Endothelial cell of umbilical vein (primary cell): ENCODE results near the gene ZIM2. TPM values are rescaled to one million over a fixed set of nuclear protein-coding genes. Genes with fewer than 3 reads are reported as not detected.

Source experiments
- BruUV-seq: library from RNA; stranded (reverse); fragments of 400-500 nt; replicated peaks from 2 replicates; lab custom pipeline; 2021; lab: Mats Ljungman, UMichigan
- CTCF ChIA-PET: fragments of 300-600, 350-600 bp; sonication (Branson Sonifier 250); formaldehyde crosslinking; loops from one replicate; lab custom pipeline; 2021; ENCODE audit warnings: antibody characterized with exemption, inconsistent platforms; lab: Charles Lee
- POLR2A ChIA-PET: fragments of 300-600, 350-600 bp; sonication (Branson Sonifier 250); formaldehyde crosslinking; loops from one replicate; lab custom pipeline; 2021; ENCODE audit warnings: antibody characterized with exemption, inconsistent platforms; lab: Charles Lee
- DNase-seq: peaks from one replicate; pipeline ENCODE4 v3.0.0-alpha.2; 2011; ENCODE audit warnings: low read depth, low spot score
- FAIRE-seq: peaks from 2 replicates; lab custom pipeline; 2011; peaks lifted over from hg19 to GRCh38; lab: Jason Lieb, UNC
- H2AFZ ChIP-seq: 2 replicates; pipeline ENCODE4 v1.6.0; 2012; ENCODE audit warnings: low read depth, low read length, control low read depth, inconsistent platforms
- H3K27ac ChIP-seq: 2 replicates; pipeline ENCODE4 v1.5.1; 2011; ENCODE audit warnings: low read depth, mild to moderate bottlenecking, control low read depth, low read length, moderate library complexity; ENCODE audit not compliant: insufficient read depth
- H3K27me3 ChIP-seq, 2 experiments: 2 replicates each; pipeline versions ENCODE4 v1.6.0 to v1.6.1; 2011; ENCODE audit warnings: low read length in 2 of 2, mixed read lengths in 1 of 2; ENCODE audit not compliant: control insufficient read depth in 2 of 2, insufficient read depth in 2 of 2
- H3K36me3 ChIP-seq, 2 experiments: 2 replicates in 1 of 2; 3 replicates in 1 of 2; pipeline ENCODE4 v1.5.1; 2011; ENCODE audit warnings: low read length in 2 of 2, mild to moderate bottlenecking in 1 of 2, moderate library complexity in 1 of 2; ENCODE audit not compliant: control insufficient read depth in 2 of 2, insufficient read depth in 2 of 2; ENCODE audit errors: extremely low read depth in 1 of 2
- H3K4me1 ChIP-seq: 3 replicates; pipeline ENCODE4 v1.5.1; 2011; ENCODE audit warnings: mild to moderate bottlenecking, low read length; ENCODE audit not compliant: control insufficient read depth, insufficient read depth; ENCODE audit errors: extremely low read depth
- H3K4me2 ChIP-seq: 2 replicates; pipeline ENCODE4 v1.6.1; 2011; ENCODE audit warnings: low read length, control low read depth, mixed read lengths; ENCODE audit not compliant: insufficient read depth
- H3K4me3 ChIP-seq, 3 experiments: fragments of 200-600 bp in 1 of 3; sonication (generic), shearing (Covaris generic) in 1 of 3; replicated peaks in 1 of 3; 2 replicates each; pipeline ENCODE4 v1.5.1; 2011 to 2016; ENCODE audit warnings: control low read depth in 3 of 3, low read length in 3 of 3, mild to moderate bottlenecking in 2 of 3, inconsistent platforms in 1 of 3, low read depth in 1 of 3, moderate library complexity in 1 of 3; ENCODE audit not compliant: insufficient read depth in 1 of 3
- H3K79me2 ChIP-seq: 2 replicates; pipeline ENCODE4 v1.6.0; 2012; ENCODE audit warnings: low read length, inconsistent platforms; ENCODE audit not compliant: control insufficient read depth, insufficient read depth
- H3K9ac ChIP-seq: replicated peaks from 2 replicates; pipeline ENCODE3; 2011; ENCODE audit warnings: low read length, control low read depth; ENCODE audit not compliant: insufficient read depth; ENCODE audit errors: extremely low read depth
- H3K9me1 ChIP-seq: replicated peaks from 3 replicates; pipeline ENCODE4 v1.6.0; 2011; ENCODE audit warnings: mild to moderate bottlenecking, low read length; ENCODE audit not compliant: control insufficient read depth, insufficient read depth; ENCODE audit errors: extremely low read depth
- H3K9me3 ChIP-seq: replicated peaks from 2 replicates; pipeline ENCODE4 v1.5.1; 2012; ENCODE audit warnings: low read length, inconsistent platforms; ENCODE audit not compliant: control insufficient read depth, insufficient read depth
- H4K20me1 ChIP-seq: replicated peaks from 2 replicates; pipeline ENCODE3; 2011; ENCODE audit warnings: mild to moderate bottlenecking, low read length; ENCODE audit not compliant: control insufficient read depth, insufficient read depth; ENCODE audit errors: extremely low read depth
- GATA2 ChIP-seq: IDR thresholded peaks from 2 replicates; pipeline ENCODE4 v1.7.0; 2011; ENCODE audit warnings: low read depth, mild to moderate bottlenecking, moderate library complexity, mixed read lengths, low read length; ENCODE audit not compliant: insufficient read length, insufficient read depth
- MYC ChIP-seq: IDR thresholded peaks from one replicate; pipeline ENCODE4 v1.6.1; 2011; ENCODE audit warnings: mild to moderate bottlenecking, low read depth, low read length
- POLR2A ChIP-seq: IDR thresholded peaks from 2 replicates; pipeline ENCODE4 v1.6.1; 2012; ENCODE audit warnings: low read depth, mild to moderate bottlenecking, control low read depth, low read length
- POLR2AphosphoS5 ChIP-seq: IDR thresholded peaks from 2 replicates; pipeline ENCODE4 v1.6.1; 2012; ENCODE audit warnings: low read depth, mild to moderate bottlenecking, control low read depth, low read length, moderate library complexity; ENCODE audit not compliant: insufficient read depth
- dilution Hi-C: fragments of 300-500 bp; cut with MboI; formaldehyde crosslinking; loops from one replicate; pipeline ENCODE4 v1.15.0; 2019; ENCODE audit warnings: low sequenced_read_pairs; ENCODE audit not compliant: extremely low pct_ligation_motif_present
- intact Hi-C: fragments of 100-400 bp; cut with micrococcal nuclease; formaldehyde crosslinking; loops from one replicate; pipeline ENCODE4 v1.10.0; 2022
- polyA plus RNA-seq, 4 experiments: library from polyadenylated mRNA; depleted of rRNA in 3 of 4; stranded (reverse) in 3 of 4; unstranded in 1 of 4; fragments of >200 nt; gene quantifications; 2 replicates each; pipeline versions ENCODE4 v1.2.1 to v1.2.3, GENCODE V29; 2011 to 2012; ENCODE audit warnings: missing spikeins in 1 of 4
- total RNA-seq: library from RNA; stranded (reverse); gene quantifications from 2 replicates; pipeline ENCODE4 v1.2.3, GENCODE V29; 2021
- TF ChIP-seq, protein P1 (sequence below), 2 donors: IDR thresholded peaks; 1 replicate in 1 of 2; 2 replicates in 1 of 2; pipeline ENCODE4 v1.5.1; 2011; ENCODE audit warnings: low read length in 2 of 2, mild to moderate bottlenecking in 2 of 2, moderate library complexity in 2 of 2, control low read depth in 1 of 2, inconsistent platforms in 1 of 2, low read depth in 1 of 2; ENCODE audit not compliant: insufficient read depth in 1 of 2; ENCODE audit errors: extremely low read depth in 1 of 2

Gene ZIM2
- total and polyA plus RNA-seq, 2 donors (not counting 3 experiments of a cell fraction or from before 2014, with no cell fraction given) = not detected

DNA sequence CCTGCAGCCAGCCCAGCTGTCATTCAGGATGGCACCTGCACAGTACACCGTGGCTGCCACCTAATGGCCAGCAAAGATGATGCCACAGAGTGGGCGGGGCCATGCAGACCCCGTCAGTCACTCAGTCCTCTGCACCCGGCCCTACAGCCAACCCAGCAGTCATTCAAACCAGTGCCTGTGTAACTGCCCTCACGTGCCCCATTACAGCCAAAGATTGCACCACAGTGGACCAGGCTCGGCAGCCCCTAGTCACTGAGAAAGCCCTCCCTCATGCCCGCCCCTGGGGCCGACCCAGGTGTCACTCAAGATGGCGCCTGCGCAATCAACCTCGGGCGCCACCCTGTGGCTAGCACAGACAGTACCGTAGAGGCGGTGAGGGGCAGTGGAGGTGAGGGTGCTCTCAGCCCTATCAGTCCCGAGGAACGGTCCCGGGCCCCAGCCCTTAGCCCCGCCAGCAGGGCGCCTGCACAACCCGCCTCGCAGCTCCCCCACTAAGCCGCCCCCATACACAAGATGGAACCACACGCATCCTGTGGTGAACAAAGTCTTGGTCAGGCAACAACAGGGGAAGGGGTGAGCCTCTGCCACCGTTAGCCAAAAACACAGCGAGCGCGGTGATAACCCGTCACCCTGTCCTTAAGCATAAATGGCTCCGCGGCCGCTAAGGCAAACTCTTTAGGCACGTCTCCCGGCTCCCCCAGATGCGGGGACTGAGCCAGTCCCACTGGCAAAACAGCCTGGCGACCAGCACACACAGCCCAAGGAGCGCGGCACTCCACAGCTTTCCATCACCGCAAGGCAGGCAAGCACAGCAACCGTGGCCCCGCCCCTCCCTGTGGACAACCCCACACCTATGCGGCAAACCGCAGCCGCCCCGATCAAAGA, 2.3 kb downstream of the ZIM2 start:
- Histone ChIP-seq H3K4me1 (no peaks in the 10 kb centered on the region), H2AFZ (no peak overlapping the region), H3K4me3 (no peak overlapping the region), H3K36me3 (no peaks in the 10 kb centered on the region), H3K4me2 (no peak overlapping the region), H3K79me2 (no peaks in the 10 kb centered on the region), H3K9ac (no peak overlapping the region), H3K27ac (no peak overlapping the region), H4K20me1 (no peaks in the 10 kb centered on the region), H3K9me1 (no peaks in the 10 kb centered on the region), H3K27me3 (no peaks in the 10 kb centered on the region), H3K9me3 (no peaks in the 10 kb centered on the region)
- DNase-seq (no peak), FAIRE-seq (no peak)
- ChIA-PET POLR2A (no interaction called here), CTCF (no interaction called here)
- TF ChIP-seq POLR2A = no peak
- TF ChIP-seq, protein P1, sequence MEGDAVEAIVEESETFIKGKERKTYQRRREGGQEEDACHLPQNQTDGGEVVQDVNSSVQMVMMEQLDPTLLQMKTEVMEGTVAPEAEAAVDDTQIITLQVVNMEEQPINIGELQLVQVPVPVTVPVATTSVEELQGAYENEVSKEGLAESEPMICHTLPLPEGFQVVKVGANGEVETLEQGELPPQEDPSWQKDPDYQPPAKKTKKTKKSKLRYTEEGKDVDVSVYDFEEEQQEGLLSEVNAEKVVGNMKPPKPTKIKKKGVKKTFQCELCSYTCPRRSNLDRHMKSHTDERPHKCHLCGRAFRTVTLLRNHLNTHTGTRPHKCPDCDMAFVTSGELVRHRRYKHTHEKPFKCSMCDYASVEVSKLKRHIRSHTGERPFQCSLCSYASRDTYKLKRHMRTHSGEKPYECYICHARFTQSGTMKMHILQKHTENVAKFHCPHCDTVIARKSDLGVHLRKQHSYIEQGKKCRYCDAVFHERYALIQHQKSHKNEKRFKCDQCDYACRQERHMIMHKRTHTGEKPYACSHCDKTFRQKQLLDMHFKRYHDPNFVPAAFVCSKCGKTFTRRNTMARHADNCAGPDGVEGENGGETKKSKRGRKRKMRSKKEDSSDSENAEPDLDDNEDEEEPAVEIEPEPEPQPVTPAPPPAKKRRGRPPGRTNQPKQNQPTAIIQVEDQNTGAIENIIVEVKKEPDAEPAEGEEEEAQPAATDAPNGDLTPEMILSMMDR (IDR thresholded peaks at IDR 0.05; ENCODE audit: extremely low read depth in 1 of 2, insufficient read depth in 1 of 2, low read depth in 1 of 2, low read length in 2 of 2) = no peak
- TF ChIP-seq POLR2AphosphoS5 = no peak
- no peak for TF ChIP-seq MYC
- no peak for TF ChIP-seq GATA2
- dilution Hi-C loops (no loop called here), intact Hi-C loops (no loop called here)
- BruUV-seq = no TSS peak
